Stomach (tissue), 4 donors: ENCODE measurements around the gene ARTN.

Source experiments
- EP300 ChIP-seq: sonication (generic); formaldehyde crosslinking; IDR thresholded peaks from one replicate; pipeline ENCODE4 v1.6.1; 2017; ENCODE audit warnings: antibody characterized with exemption
- POLR2A ChIP-seq, 4 donors: fragments of 450-650 bp; IDR thresholded peaks; one replicate each; pipeline ENCODE4 v1.6.1; 2016; ENCODE audit warnings: antibody characterized with exemption in 4 of 4, control low read depth in 2 of 4, mild to moderate bottlenecking in 1 of 4, moderate library complexity in 1 of 4
- POLR2AphosphoS5 ChIP-seq, 3 donors: sonication (generic); formaldehyde crosslinking; IDR thresholded peaks; one replicate each; pipeline ENCODE4 v1.6.1; 2016; ENCODE audit warnings: antibody characterized with exemption in 3 of 3
- TF ChIP-seq, protein P1 (sequence below), 7 experiments: fragments of 450-650 bp in 4 of 7; fragments of 200-600 bp in 3 of 7; sonication (generic) in 3 of 7; IDR thresholded peaks; one replicate each; pipeline ENCODE4 v1.5.1; 2016 to 2019; ENCODE audit warnings: antibody characterized with exemption in 7 of 7, control low read depth in 2 of 7, mild to moderate bottlenecking in 1 of 7

- TF ChIP-seq, protein P1, sequence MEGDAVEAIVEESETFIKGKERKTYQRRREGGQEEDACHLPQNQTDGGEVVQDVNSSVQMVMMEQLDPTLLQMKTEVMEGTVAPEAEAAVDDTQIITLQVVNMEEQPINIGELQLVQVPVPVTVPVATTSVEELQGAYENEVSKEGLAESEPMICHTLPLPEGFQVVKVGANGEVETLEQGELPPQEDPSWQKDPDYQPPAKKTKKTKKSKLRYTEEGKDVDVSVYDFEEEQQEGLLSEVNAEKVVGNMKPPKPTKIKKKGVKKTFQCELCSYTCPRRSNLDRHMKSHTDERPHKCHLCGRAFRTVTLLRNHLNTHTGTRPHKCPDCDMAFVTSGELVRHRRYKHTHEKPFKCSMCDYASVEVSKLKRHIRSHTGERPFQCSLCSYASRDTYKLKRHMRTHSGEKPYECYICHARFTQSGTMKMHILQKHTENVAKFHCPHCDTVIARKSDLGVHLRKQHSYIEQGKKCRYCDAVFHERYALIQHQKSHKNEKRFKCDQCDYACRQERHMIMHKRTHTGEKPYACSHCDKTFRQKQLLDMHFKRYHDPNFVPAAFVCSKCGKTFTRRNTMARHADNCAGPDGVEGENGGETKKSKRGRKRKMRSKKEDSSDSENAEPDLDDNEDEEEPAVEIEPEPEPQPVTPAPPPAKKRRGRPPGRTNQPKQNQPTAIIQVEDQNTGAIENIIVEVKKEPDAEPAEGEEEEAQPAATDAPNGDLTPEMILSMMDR (IDR thresholded peaks at IDR 0.05) = peak in 2 of 7 experiments; percentile 22 to 32
- TF ChIP-seq POLR2A (IDR thresholded peaks at IDR 0.05) = peak in 1 of 4 donors; percentile 81
- TF ChIP-seq POLR2AphosphoS5 (IDR thresholded peaks at IDR 0.05) = peak; percentile 91 to 99 (median 98)
- no peak for TF ChIP-seq EP300
Measured at GRCh38 chr1:43974443-43975248, 41.0 kb downstream of the ARTN start, which contains the start of gene ATP6V0B.
